CD14-positive monocyte (primary cell): ENCODE results near the gene MIB1. TPM values are rescaled to one million over a fixed set of nuclear protein-coding genes. Genes with fewer than 3 reads are reported as not detected.

Experiments used
- DNase-seq, 3 donors: peaks; one replicate each; pipeline ENCODE4 v3.0.0-alpha.2; 2011 to 2022
- H2AFZ ChIP-seq: 2 replicates; pipeline ENCODE4 v1.6.0; 2012; ENCODE audit warnings: mild to moderate bottlenecking, low read depth, low read length, inconsistent platforms; ENCODE audit not compliant: insufficient read depth, poor library complexity, severe bottlenecking
- H3K27ac ChIP-seq, 2 donors: 1 replicate in 1 of 2; 2 replicates in 1 of 2; pipeline ENCODE4 v1.5.1; 2012 to 2013; ENCODE audit warnings: low read length in 2 of 2, control low read depth in 1 of 2, inconsistent platforms in 1 of 2, low read depth in 1 of 2, mild to moderate bottlenecking in 1 of 2
- H3K27me3 ChIP-seq, 2 donors: one replicate each; pipeline versions ENCODE4 v1.6.0 to v1.6.1; 2011 to 2013; ENCODE audit warnings: low read length in 2 of 2; ENCODE audit not compliant: control insufficient read depth in 2 of 2, insufficient read depth in 2 of 2
- H3K36me3 ChIP-seq, 2 donors: replicated peaks in 1 of 2; 1 replicate in 1 of 2; 2 replicates in 1 of 2; pipeline versions ENCODE4 v1.5.1 to v1.6.1; 2012 to 2013; ENCODE audit warnings: low read length in 2 of 2, control low read depth in 1 of 2, inconsistent platforms in 1 of 2, mild to moderate bottlenecking in 1 of 2; ENCODE audit not compliant: insufficient read depth in 2 of 2, control insufficient read depth in 1 of 2
- H3K4me1 ChIP-seq, 2 donors: 1 replicate in 1 of 2; 2 replicates in 1 of 2; pipeline versions ENCODE4 v1.5.1 to v1.6.1; 2012 to 2013; ENCODE audit warnings: low read length in 2 of 2, control low read depth in 1 of 2, inconsistent platforms in 1 of 2, mild to moderate bottlenecking in 1 of 2, moderate library complexity in 1 of 2; ENCODE audit not compliant: insufficient read depth in 2 of 2, control insufficient read depth in 1 of 2
- H3K4me2 ChIP-seq: replicated peaks from 2 replicates; pipeline ENCODE3; 2012; ENCODE audit warnings: low read length, moderate library complexity, mild to moderate bottlenecking; ENCODE audit not compliant: poor library complexity, severe bottlenecking; ENCODE audit errors: extremely low read depth
- H3K4me3 ChIP-seq, 3 experiments: fragments of 200-600 bp in 1 of 3; sonication (generic) in 1 of 3; replicated peaks in 1 of 3; 1 replicate in 2 of 3; 2 replicates in 1 of 3; pipeline ENCODE4 v1.5.1; 2011 to 2013; ENCODE audit warnings: low read length in 3 of 3, mild to moderate bottlenecking in 3 of 3, control low read depth in 2 of 3, low read depth in 2 of 3, inconsistent platforms in 1 of 3, moderate library complexity in 1 of 3
- H3K79me2 ChIP-seq: 2 replicates; pipeline ENCODE4 v1.6.0; 2012; ENCODE audit warnings: mild to moderate bottlenecking, control low read depth, inconsistent platforms, low read length, moderate library complexity; ENCODE audit not compliant: insufficient read depth
- H3K9ac ChIP-seq: 2 replicates; pipeline ENCODE4 v1.6.0; 2017; ENCODE audit warnings: low read length, mild to moderate bottlenecking; ENCODE audit not compliant: insufficient read depth, poor library complexity, severe bottlenecking
- H3K9me3 ChIP-seq, 2 donors: replicated peaks in 1 of 2; 1 replicate in 1 of 2; 2 replicates in 1 of 2; pipeline versions ENCODE4 v1.5.1 to v1.6.1; 2012 to 2013; ENCODE audit warnings: low read length in 2 of 2, control low read depth in 1 of 2; ENCODE audit not compliant: control insufficient read depth in 1 of 2, insufficient read depth in 1 of 2
- H4K20me1 ChIP-seq: 2 replicates; pipeline ENCODE4 v1.6.0; 2012; ENCODE audit warnings: mild to moderate bottlenecking, low read length, control low read depth, moderate library complexity; ENCODE audit not compliant: insufficient read depth
- H3K27ac Mint-ChIP-seq, 7 donors: one replicate each; pipeline ENCODE4 v1.8.0; 2020; ENCODE audit warnings: mild to moderate bottlenecking in 7 of 7, mixed read lengths in 7 of 7, moderate library complexity in 6 of 7, inconsistent platforms in 2 of 7
- H3K27me3 Mint-ChIP-seq, 3 donors: one replicate each; pipeline ENCODE4 v1.8.0; 2021 to 2022; ENCODE audit warnings: low read depth in 3 of 3, mild to moderate bottlenecking in 3 of 3, mixed read lengths in 3 of 3, moderate library complexity in 3 of 3, inconsistent platforms in 1 of 3
- H3K36me3 Mint-ChIP-seq, 2 donors: one replicate each; pipeline ENCODE4 v1.8.0; 2020; ENCODE audit warnings: mixed read lengths in 2 of 2, inconsistent platforms in 1 of 2, mild to moderate bottlenecking in 1 of 2
- H3K4me1 Mint-ChIP-seq: one replicate; pipeline ENCODE4 v1.8.0; 2020; ENCODE audit warnings: mild to moderate bottlenecking, mixed read lengths
- H3K4me3 Mint-ChIP-seq, 2 donors: one replicate each; pipeline ENCODE4 v1.8.0; 2020; ENCODE audit warnings: mild to moderate bottlenecking in 2 of 2, mixed read lengths in 2 of 2, moderate library complexity in 1 of 2
- H3K9me3 Mint-ChIP-seq, 7 donors: one replicate each; pipeline ENCODE4 v1.8.0; 2020 to 2022; ENCODE audit warnings: mixed read lengths in 7 of 7, mild to moderate bottlenecking in 6 of 7, moderate library complexity in 6 of 7, inconsistent platforms in 2 of 7
- intact Hi-C, 2 donors: fragments of 100-400 bp; cut with micrococcal nuclease; formaldehyde crosslinking; loops; one replicate each; pipeline versions ENCODE4 v1.15.0 to v1.15.1; 2023
- polyA plus RNA-seq, 3 donors: library from polyadenylated mRNA; depleted of rRNA in 1 of 3; unstranded in 2 of 3; stranded (reverse) in 1 of 3; fragments of 300-500 nt in 2 of 3; fragments of >200 nt in 1 of 3; fragmentation: Illumina TruSeq in 2 of 3; gene quantifications; 1 replicate in 2 of 3; 2 replicates in 1 of 3; pipeline ENCODE4 v1.2.3, GENCODE V29; 2012 to 2021
- TF ChIP-seq, protein P1 (sequence below): fragments of 200-600 bp; IDR thresholded peaks from one replicate; pipeline ENCODE4 v1.8.0; 2022; ENCODE audit warnings: antibody characterized with exemption, mild to moderate bottlenecking

MIB1 gene
- polyA plus RNA-seq, 3 donors: 5.7 to 8.5 (median 7.8) TPM

DNA sequence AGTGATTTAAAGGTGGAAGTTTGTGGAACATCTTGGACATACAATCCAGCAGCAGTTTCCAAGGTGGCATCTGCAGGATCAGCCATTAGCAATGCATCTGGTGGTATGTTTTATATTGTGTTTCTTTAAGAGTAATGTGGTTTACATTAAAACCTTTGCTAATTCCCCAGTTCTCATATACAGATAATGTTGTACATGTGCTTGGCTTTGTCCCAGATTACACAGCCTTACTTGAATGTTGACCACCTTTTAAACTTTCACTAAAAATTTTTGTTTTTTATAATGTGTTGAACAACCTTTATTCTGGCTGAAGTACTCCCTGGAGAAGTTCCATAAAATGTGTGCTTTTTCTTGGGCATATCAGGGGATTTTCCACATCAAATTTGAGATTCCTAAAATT, 57.5 kb downstream of the MIB1 start:
- Histone ChIP-seq H3K9ac (no peak overlapping the region), H2AFZ (no peak overlapping the region), H3K79me2 (no peaks in the 10 kb centered on the region), H3K4me2 (no peak overlapping the region), H3K4me1 (peaks cover 5 to 6% of the 10 kb centered on the region in 2 donors), H3K27ac (no peak overlapping the region), H3K27me3 (no peaks in the 10 kb centered on the region), H3K36me3 (peaks cover 5 to 12% of the 10 kb centered on the region in 2 donors), H4K20me1 (no peaks in the 10 kb centered on the region), H3K9me3 (no peaks in the 10 kb centered on the region), H3K4me3 (no peak overlapping the region)
- Mint-ChIP-seq H3K9me3 (no peaks in the 10 kb centered on the region), H3K27ac (no peak overlapping the region), H3K4me1 (peaks cover 7% of the 10 kb centered on the region), H3K36me3 (peaks cover 48 to 52% of the 10 kb centered on the region in 2 donors), H3K27me3 (no peaks in the 10 kb centered on the region), H3K4me3 (no peak overlapping the region)
- DNase-seq: no peak
- intact Hi-C loops: no loop called here
- TF ChIP-seq, protein P1, sequence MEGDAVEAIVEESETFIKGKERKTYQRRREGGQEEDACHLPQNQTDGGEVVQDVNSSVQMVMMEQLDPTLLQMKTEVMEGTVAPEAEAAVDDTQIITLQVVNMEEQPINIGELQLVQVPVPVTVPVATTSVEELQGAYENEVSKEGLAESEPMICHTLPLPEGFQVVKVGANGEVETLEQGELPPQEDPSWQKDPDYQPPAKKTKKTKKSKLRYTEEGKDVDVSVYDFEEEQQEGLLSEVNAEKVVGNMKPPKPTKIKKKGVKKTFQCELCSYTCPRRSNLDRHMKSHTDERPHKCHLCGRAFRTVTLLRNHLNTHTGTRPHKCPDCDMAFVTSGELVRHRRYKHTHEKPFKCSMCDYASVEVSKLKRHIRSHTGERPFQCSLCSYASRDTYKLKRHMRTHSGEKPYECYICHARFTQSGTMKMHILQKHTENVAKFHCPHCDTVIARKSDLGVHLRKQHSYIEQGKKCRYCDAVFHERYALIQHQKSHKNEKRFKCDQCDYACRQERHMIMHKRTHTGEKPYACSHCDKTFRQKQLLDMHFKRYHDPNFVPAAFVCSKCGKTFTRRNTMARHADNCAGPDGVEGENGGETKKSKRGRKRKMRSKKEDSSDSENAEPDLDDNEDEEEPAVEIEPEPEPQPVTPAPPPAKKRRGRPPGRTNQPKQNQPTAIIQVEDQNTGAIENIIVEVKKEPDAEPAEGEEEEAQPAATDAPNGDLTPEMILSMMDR: no peak

DNA sequence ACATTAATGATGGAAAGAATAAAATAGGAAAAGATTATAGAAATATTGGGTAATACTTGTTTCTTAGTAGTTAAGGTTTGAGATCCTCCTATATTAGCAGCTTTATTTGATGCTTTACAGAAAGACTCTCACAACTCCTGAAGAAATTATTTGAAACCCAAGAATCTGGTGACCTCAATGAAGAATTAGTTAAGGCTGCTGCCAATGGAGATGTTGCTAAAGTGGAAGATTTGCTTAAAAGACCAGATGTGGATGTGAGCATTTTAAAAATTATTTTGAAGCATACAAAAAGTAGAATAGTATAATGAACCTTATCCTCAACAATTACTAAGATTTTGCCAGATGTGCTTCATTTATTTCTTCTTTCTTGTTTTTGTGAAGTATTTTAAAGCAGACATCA, 59.1 kb downstream of the MIB1 start:
- intact Hi-C loops: no loop called here
- H3K4me3 ChIP-seq: no peak overlapping the region
- H3K27ac ChIP-seq: no peak overlapping the region
- peaks cover 5 to 9% of the 10 kb centered on the region in 2 donors for H3K36me3 ChIP-seq
- H3K4me2 ChIP-seq: no peak overlapping the region
- no peak overlapping the region for H3K4me3 Mint-ChIP-seq
- TF ChIP-seq, protein P1: no peak
- H3K27me3 ChIP-seq: no peaks in the 10 kb centered on the region
- H2AFZ ChIP-seq: no peak overlapping the region
- no peaks in the 10 kb centered on the region for H3K9me3 ChIP-seq
- peaks cover 45 to 47% of the 10 kb centered on the region in 2 donors for H3K36me3 Mint-ChIP-seq
- H4K20me1 ChIP-seq: no peaks in the 10 kb centered on the region
- peaks cover 19 to 20% of the 10 kb centered on the region in 2 donors for H3K4me1 ChIP-seq
- H3K79me2 ChIP-seq: peaks cover 2% of the 10 kb centered on the region
- H3K4me1 Mint-ChIP-seq: peaks cover 21% of the 10 kb centered on the region
- no peak for DNase-seq
- no peak overlapping the region for H3K27ac Mint-ChIP-seq
- no peaks in the 10 kb centered on the region for H3K9me3 Mint-ChIP-seq
- no peaks in the 10 kb centered on the region for H3K27me3 Mint-ChIP-seq
- no peak overlapping the region for H3K9ac ChIP-seq
